Omental fat pad (tissue), 4 donors: ENCODE results near the gene KAT6B. TPM values are rescaled to one million over a fixed set of nuclear protein-coding genes. Genes with fewer than 3 reads are reported as not detected.

ENCODE experiments used
- ATAC-seq: fragments of 150-250 bp; one replicate; pipeline ENCODE4 v1.9.1; 2016; ENCODE audit warnings: mild to moderate bottlenecking, moderate library complexity; ENCODE audit not compliant: low FRiP score
- DNase-seq: peaks from one replicate; pipeline ENCODE4 v3.0.0-alpha.2; 2019; ENCODE audit warnings: low spot score
- total RNA-seq, 4 donors: library from RNA; depleted of rRNA; stranded (reverse); fragments of >200 nt; gene quantifications; one replicate each; pipeline ENCODE4 v1.1.0, GENCODE V29; 2016
- TF ChIP-seq, protein P1 (sequence below), 3 donors: fragments of 450-650 bp; IDR thresholded peaks; one replicate each; pipeline ENCODE4 v1.5.1; 2016 to 2017; ENCODE audit warnings: antibody characterized with exemption in 3 of 3, mild to moderate bottlenecking in 3 of 3, moderate library complexity in 2 of 3

KAT6B gene
- total RNA-seq, 4 donors from 2014 or later: 32.2 to 50.3 (median 37.6) TPM

DNA sequence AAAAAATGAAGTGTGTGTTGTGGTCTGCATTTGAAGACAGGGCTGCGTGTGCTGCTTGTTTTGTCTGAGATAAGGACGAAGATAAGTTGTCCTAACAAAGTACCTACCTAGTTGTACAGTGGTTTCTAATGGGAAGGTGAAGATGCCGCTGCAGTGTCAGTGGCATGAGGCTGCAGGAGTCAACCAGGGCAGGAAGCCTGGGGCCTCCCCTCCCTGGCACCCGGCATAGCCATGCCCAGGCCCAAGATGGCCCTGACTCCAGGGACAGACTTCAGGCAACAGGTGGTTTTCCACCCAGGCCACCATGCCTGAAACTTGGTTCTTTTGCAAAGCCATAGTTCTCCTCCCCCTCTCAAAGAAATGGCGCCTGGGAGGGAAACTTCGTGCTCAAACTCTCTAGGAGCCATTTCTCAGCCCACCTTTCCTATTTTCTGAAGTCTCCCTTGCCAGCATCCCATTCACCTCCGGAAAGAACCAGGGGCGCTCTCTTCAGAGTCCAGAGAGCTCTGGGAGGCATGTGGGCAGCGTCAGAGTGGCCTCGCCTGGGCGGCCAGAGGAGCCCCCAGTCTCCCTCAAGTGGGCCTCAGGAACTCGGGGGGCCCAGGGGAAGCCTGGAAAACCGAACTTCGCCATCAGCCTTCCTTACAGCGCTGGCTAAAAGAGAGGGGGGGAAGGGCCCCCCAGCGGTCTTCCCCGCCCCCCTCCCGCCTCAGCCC, 2.1 kb upstream of the KAT6B start:
- DNase-seq: no peak
- no peak for ATAC-seq
- TF ChIP-seq, protein P1, sequence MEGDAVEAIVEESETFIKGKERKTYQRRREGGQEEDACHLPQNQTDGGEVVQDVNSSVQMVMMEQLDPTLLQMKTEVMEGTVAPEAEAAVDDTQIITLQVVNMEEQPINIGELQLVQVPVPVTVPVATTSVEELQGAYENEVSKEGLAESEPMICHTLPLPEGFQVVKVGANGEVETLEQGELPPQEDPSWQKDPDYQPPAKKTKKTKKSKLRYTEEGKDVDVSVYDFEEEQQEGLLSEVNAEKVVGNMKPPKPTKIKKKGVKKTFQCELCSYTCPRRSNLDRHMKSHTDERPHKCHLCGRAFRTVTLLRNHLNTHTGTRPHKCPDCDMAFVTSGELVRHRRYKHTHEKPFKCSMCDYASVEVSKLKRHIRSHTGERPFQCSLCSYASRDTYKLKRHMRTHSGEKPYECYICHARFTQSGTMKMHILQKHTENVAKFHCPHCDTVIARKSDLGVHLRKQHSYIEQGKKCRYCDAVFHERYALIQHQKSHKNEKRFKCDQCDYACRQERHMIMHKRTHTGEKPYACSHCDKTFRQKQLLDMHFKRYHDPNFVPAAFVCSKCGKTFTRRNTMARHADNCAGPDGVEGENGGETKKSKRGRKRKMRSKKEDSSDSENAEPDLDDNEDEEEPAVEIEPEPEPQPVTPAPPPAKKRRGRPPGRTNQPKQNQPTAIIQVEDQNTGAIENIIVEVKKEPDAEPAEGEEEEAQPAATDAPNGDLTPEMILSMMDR (IDR thresholded peaks at IDR 0.05): no peak

- no peak for ATAC-seq
- TF ChIP-seq, protein P1 (IDR thresholded peaks at IDR 0.05): no peak
- DNase-seq: no peak
These were observed 1.5 kb upstream of the KAT6B start for GRCh38 chr10:74824900-74825370.

GRCh38 chr10:74825371-74826141, 844 bp upstream of the KAT6B start:
- TF ChIP-seq, protein P1 (IDR thresholded peaks at IDR 0.05): no peak
- peak; percentile 18 for ATAC-seq
- no peak for DNase-seq

GRCh38 chr10:74827045-74827441, 643 bp downstream of the KAT6B start:
- DNase-seq: no peak
- ATAC-seq: no peak
- TF ChIP-seq, protein P1 (IDR thresholded peaks at IDR 0.05): no peak

GRCh38 chr10:74827694-74828093, 1.3 kb downstream of the KAT6B start:
- ATAC-seq: no peak
- no peak for DNase-seq

DNA sequence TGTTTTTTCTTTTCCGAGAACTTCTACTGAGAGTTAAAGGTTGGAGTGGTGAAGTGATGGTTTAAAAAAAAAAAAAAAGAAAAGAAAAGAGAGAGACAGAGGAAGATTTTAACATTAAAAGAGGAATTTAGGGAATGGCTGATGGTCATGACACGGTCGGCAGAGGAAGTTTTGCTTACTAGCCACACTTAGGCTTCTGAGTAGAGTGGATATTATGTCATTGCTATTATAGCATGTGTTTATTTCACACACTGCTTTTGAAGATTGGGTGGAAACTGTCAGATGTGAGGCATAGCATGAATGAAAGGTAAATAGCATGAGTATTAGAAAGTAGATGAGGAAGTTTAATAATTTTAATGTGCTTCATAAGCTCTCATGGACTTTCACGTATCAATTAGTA, 2.5 kb downstream of the KAT6B start:
- ATAC-seq: no peak
- no peak for DNase-seq
- TF ChIP-seq, protein P1 (IDR thresholded peaks at IDR 0.05): no peak

More at GRCh38 chr10:74827694-74828093, 1.3 kb downstream of the KAT6B start:
- TF ChIP-seq, protein P1 (IDR thresholded peaks at IDR 0.05): no peak
